HAP-1 (cell line): ENCODE data around the gene CIC.
A peak's percentile ranks its signal among the peaks of the same experiment; 100 is the strongest.
"Not testable (repeated sequence)": the region's sequence is repeated elsewhere in the genome, so short reads cannot be mapped to it uniquely, and the experiment has no call there.

Source experiments
- DNase-seq, 2 experiments: peaks; one replicate each; pipeline ENCODE4 v3.0.0-alpha.2; 2016 to 2020; ENCODE audit warnings: low spot score in 2 of 2
- H3K27me3 ChIP-seq: fragments of 250-450 bp; sonication (Bioruptor Pico); 2 replicates; pipeline ENCODE4 v1.5.1; 2020; ENCODE audit warnings: low read depth, mild to moderate bottlenecking, moderate library complexity
- H3K36me3 ChIP-seq: fragments of 250-450 bp; sonication (Bioruptor Pico); replicated peaks from 2 replicates; pipeline ENCODE4 v1.5.1; 2020; ENCODE audit warnings: mild to moderate bottlenecking
- H3K4me1 ChIP-seq: fragments of 250-450 bp; sonication (Bioruptor Pico); 2 replicates; pipeline ENCODE4 v1.5.1; 2020; ENCODE audit warnings: mild to moderate bottlenecking
- H3K4me3 ChIP-seq: fragments of 250-450 bp; sonication (Bioruptor Pico); 2 replicates; pipeline ENCODE4 v1.5.1; 2020; ENCODE audit warnings: mild to moderate bottlenecking, moderate library complexity
- H3K9me3 ChIP-seq: fragments of 250-450 bp; sonication (Bioruptor Pico); 2 replicates; pipeline ENCODE4 v1.5.1; 2020; ENCODE audit warnings: mild to moderate bottlenecking, moderate library complexity
- in situ Hi-C: fragments of 300-500 bp; cut with MboI; formaldehyde crosslinking; loops from 3 replicates; pipeline ENCODE4 v1.14.3; 2020; ENCODE audit warnings: low sequenced_read_pairs, inconsistent platforms, mixed read lengths

The CIC gene

GRCh38 chr19:42333018-42333417, 64.0 kb downstream of the CIC start:
- DNase-seq, result no peak
- Histone ChIP-seq H3K4me1 (no peaks in the 10 kb centered on the region), H3K36me3 (peaks cover 11% of the 10 kb centered on the region), H3K27me3 (no peaks in the 10 kb centered on the region), H3K4me3 (no peak overlapping the region), H3K9me3 (no peaks in the 10 kb centered on the region)
- in situ Hi-C loops, result no loop called here

- DNase-seq, result no peak
- no peaks in the 10 kb centered on the region for H3K27me3 ChIP-seq
- no peak overlapping the region for H3K4me3 ChIP-seq
- H3K36me3 ChIP-seq, result peaks cover 11% of the 10 kb centered on the region
- no peaks in the 10 kb centered on the region for H3K9me3 ChIP-seq
- in situ Hi-C loops, result no loop called here
- H3K4me1 ChIP-seq, result peaks cover 4% of the 10 kb centered on the region
These were observed 65.1 kb downstream of the CIC start for GRCh38 chr19:42333975-42334696.

GRCh38 chr19:42334697-42335373, 65.8 kb downstream of the CIC start:
- no peak for DNase-seq
- no peak overlapping the region for H3K4me3 ChIP-seq
- H3K27me3 ChIP-seq, result no peaks in the 10 kb centered on the region
- in situ Hi-C loops, result no loop called here
- H3K36me3 ChIP-seq, result peaks cover 11% of the 10 kb centered on the region
- peaks cover 11% of the 10 kb centered on the region for H3K4me1 ChIP-seq
- no peaks in the 10 kb centered on the region for H3K9me3 ChIP-seq

GRCh38 chr19:42335374-42335936, 66.4 kb downstream of the CIC start:
- in situ Hi-C loops, result no loop called here
- Histone ChIP-seq H3K9me3 (no peaks in the 10 kb centered on the region), H3K36me3 (peaks cover 11% of the 10 kb centered on the region), H3K27me3 (no peaks in the 10 kb centered on the region), H3K4me1 (peaks cover 13% of the 10 kb centered on the region), H3K4me3 (no peak overlapping the region)
- no peak for DNase-seq

GRCh38 chr19:42335971-42336370, 66.9 kb downstream of the CIC start:
- H3K4me3 ChIP-seq, result no peak overlapping the region
- in situ Hi-C loops, result no loop called here
- no peak for DNase-seq
- no peaks in the 10 kb centered on the region for H3K9me3 ChIP-seq
- H3K27me3 ChIP-seq, result no peaks in the 10 kb centered on the region
- peaks cover 13% of the 10 kb centered on the region for H3K4me1 ChIP-seq
- peaks cover 11% of the 10 kb centered on the region for H3K36me3 ChIP-seq

GRCh38 chr19:42339126-42339860, 70.2 kb downstream of the CIC start:
- peaks cover 14% of the 10 kb centered on the region for H3K36me3 ChIP-seq
- H3K4me3 ChIP-seq, H3K27me3 ChIP-seq, H3K9me3 ChIP-seq, in situ Hi-C loops: not testable (repeated sequence)
- peak; percentile 29 to 65 for DNase-seq
- H3K4me1 ChIP-seq, result peaks cover 13% of the 10 kb centered on the region

GRCh38 chr19:42339922-42340321, 70.9 kb downstream of the CIC start:
- H3K4me3 ChIP-seq, H3K9me3 ChIP-seq, H3K27me3 ChIP-seq, in situ Hi-C loops, DNase-seq: not testable (repeated sequence)
- peaks cover 17% of the 10 kb centered on the region for H3K36me3 ChIP-seq
- H3K4me1 ChIP-seq, result peaks cover 13% of the 10 kb centered on the region

- H3K36me3 ChIP-seq, result peaks cover 14% of the 10 kb centered on the region
- peaks cover 13% of the 10 kb centered on the region for H3K4me1 ChIP-seq
- H3K27me3 ChIP-seq, result no peaks in the 10 kb centered on the region
- H3K4me3 ChIP-seq, result no peak overlapping the region
- no peaks in the 10 kb centered on the region for H3K9me3 ChIP-seq
- in situ Hi-C loops, result no loop called here
- peak in 1 of 2 experiments; percentile 43 for DNase-seq
These were observed 74.5 kb downstream of the CIC start for GRCh38 chr19:42343344-42344110.

- no peak overlapping the region for H3K4me3 ChIP-seq
- peaks cover 14% of the 10 kb centered on the region for H3K36me3 ChIP-seq
- DNase-seq, result no peak
- peaks cover 7% of the 10 kb centered on the region; the same call in 1 of the 2 replicates for H3K4me1 ChIP-seq
- H3K27me3 ChIP-seq, result no peaks in the 10 kb centered on the region
- in situ Hi-C loops, result no loop called here
- H3K9me3 ChIP-seq, result no peaks in the 10 kb centered on the region
These were observed 75.4 kb downstream of the CIC start for GRCh38 chr19:42344336-42344893.
